Tibial artery (tissue), 4 donors: Measurements from ENCODE around the gene GPNMB.

ENCODE experiments used
- DNase-seq, 2 donors: peaks; one replicate each; pipeline ENCODE4 v3.0.0-alpha.2; 2019
- H3K27ac ChIP-seq, 2 donors: fragments of 200-600 bp; sonication (generic) in 1 of 2; 1 replicate in 1 of 2; 2 replicates in 1 of 2; pipeline ENCODE4 v1.5.1; 2018 to 2019; ENCODE audit warnings: mild to moderate bottlenecking in 1 of 2
- H3K27me3 ChIP-seq, 2 donors: fragments of 200-600 bp; sonication (generic) in 1 of 2; one replicate each; pipeline versions ENCODE4 v1.5.1 to v1.6.0; 2016 to 2019
- H3K36me3 ChIP-seq, 3 donors: fragments of 200-600 bp; sonication (generic) in 2 of 3; one replicate each; pipeline ENCODE4 v1.5.1; 2016 to 2019; ENCODE audit warnings: mild to moderate bottlenecking in 2 of 3
- H3K4me1 ChIP-seq, 4 donors: fragments of 200-600 bp; sonication (generic) in 2 of 4; 1 replicate in 3 of 4; 2 replicates in 1 of 4; pipeline ENCODE4 v1.5.1; 2016 to 2019
- H3K4me3 ChIP-seq, 2 donors: fragments of 200-600 bp; sonication (generic) in 1 of 2; 1 replicate in 1 of 2; 2 replicates in 1 of 2; pipeline ENCODE4 v1.5.1; 2018 to 2019; ENCODE audit warnings: mild to moderate bottlenecking in 2 of 2
- H3K9me3 ChIP-seq, 3 donors: fragments of 200-600 bp; sonication (generic) in 1 of 3; one replicate each; pipeline ENCODE4 v1.5.1; 2016 to 2019
- intact Hi-C: fragments of 100-400 bp; cut with DNase I; formaldehyde crosslinking; loops from one replicate; pipeline ENCODE4 v1.15.0; 2023; ENCODE audit warnings: low total_unique reads
- TF ChIP-seq, protein P1 (sequence below), 2 experiments: fragments of 200-600 bp in 1 of 2; fragments of 450-650 bp in 1 of 2; IDR thresholded peaks; one replicate each; pipeline ENCODE4 v1.5.1; 2017 to 2019; ENCODE audit warnings: antibody characterized with exemption in 2 of 2, mild to moderate bottlenecking in 1 of 2, moderate library complexity in 1 of 2

The GPNMB gene

DNA sequence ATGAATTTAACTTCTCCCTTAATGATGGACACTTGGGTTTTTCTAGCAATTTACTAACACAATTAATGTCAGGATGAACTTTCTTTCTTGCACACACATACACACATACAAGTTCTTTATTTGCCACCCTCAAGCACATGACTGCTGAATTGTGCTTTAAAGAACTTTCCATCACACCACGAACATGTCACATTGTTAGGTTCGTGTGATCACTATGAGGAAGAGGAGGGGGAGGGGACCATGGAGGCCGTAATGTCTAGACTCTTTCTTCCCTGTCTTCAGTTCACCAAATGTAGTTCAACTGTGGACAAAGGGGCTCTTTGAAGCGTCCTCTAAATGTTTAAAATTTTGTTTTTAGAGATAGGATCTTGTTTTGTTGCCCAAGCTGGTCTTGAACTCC lies 33.7 kb upstream of the GPNMB start:
- Histone ChIP-seq H3K36me3 (no peaks in the 10 kb centered on the region), H3K4me1 (no peaks in the 10 kb centered on the region), H3K9me3 (no peaks in the 10 kb centered on the region), H3K27me3 (no peaks in the 10 kb centered on the region), H3K4me3 (no peak overlapping the region), H3K27ac (no peak overlapping the region)
- DNase-seq, result no peak
- TF ChIP-seq, protein P1, sequence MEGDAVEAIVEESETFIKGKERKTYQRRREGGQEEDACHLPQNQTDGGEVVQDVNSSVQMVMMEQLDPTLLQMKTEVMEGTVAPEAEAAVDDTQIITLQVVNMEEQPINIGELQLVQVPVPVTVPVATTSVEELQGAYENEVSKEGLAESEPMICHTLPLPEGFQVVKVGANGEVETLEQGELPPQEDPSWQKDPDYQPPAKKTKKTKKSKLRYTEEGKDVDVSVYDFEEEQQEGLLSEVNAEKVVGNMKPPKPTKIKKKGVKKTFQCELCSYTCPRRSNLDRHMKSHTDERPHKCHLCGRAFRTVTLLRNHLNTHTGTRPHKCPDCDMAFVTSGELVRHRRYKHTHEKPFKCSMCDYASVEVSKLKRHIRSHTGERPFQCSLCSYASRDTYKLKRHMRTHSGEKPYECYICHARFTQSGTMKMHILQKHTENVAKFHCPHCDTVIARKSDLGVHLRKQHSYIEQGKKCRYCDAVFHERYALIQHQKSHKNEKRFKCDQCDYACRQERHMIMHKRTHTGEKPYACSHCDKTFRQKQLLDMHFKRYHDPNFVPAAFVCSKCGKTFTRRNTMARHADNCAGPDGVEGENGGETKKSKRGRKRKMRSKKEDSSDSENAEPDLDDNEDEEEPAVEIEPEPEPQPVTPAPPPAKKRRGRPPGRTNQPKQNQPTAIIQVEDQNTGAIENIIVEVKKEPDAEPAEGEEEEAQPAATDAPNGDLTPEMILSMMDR (IDR thresholded peaks at IDR 0.05), result no peak
- intact Hi-C loops, result no loop called here

DNA sequence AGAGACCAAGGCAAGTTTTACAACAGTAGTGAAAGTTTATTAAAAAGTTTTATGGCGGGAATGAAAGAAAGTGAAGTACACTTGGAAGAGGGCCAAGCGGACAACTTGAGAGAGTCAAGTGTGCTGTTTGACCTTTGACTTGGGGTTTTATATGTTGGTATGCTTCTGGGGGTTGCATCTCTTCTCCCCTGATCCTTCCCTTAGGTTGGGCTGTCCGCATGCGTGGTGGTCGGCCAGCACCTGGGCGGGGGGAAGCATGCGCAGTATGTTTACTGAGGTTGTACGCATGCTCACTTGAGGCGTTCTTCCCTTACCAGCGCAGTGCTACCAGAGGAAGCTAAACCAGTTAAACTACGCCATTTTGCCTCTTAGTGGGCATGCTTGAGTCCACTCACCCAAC lies 32.8 kb upstream of the GPNMB start:
- H3K27ac ChIP-seq, result no peak overlapping the region
- DNase-seq, result no peak
- intact Hi-C loops, result no loop called here

DNA sequence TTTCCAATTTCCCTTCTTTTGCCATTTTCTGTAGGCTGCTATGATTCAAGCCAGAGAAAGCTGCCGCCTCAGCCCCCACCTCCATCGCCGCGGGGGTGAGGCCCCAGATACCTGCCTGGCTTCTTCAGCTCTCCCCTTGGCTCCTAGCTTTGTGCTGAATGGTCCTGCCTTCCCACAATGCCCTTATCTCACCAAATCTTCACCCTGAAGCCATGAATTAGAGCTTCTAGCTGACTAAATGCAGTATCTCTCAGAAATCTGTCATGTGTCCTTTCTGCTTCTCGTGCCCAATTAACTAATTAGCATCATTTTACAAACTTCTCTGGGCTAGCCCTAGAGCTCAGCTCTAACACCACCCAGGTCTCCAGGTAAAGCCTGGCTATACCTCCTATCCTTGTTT lies 32.2 kb upstream of the GPNMB start:
- Histone ChIP-seq H3K9me3 (no peaks in the 10 kb centered on the region), H3K36me3 (no peaks in the 10 kb centered on the region), H3K27ac (no peak overlapping the region), H3K27me3 (no peaks in the 10 kb centered on the region), H3K4me1 (no peaks in the 10 kb centered on the region), H3K4me3 (no peak overlapping the region)
- intact Hi-C loops, result no loop called here
- no peak for DNase-seq
- TF ChIP-seq, protein P1 (IDR thresholded peaks at IDR 0.05), result no peak

More for the DNA sequence above, 32.8 kb upstream of the GPNMB start:
- Histone ChIP-seq H3K4me1 (no peaks in the 10 kb centered on the region), H3K4me3 (no peak overlapping the region), H3K9me3 (no peaks in the 10 kb centered on the region), H3K36me3 (no peaks in the 10 kb centered on the region), H3K27me3 (no peaks in the 10 kb centered on the region)
- TF ChIP-seq, protein P1 (IDR thresholded peaks at IDR 0.05), result no peak

DNA sequence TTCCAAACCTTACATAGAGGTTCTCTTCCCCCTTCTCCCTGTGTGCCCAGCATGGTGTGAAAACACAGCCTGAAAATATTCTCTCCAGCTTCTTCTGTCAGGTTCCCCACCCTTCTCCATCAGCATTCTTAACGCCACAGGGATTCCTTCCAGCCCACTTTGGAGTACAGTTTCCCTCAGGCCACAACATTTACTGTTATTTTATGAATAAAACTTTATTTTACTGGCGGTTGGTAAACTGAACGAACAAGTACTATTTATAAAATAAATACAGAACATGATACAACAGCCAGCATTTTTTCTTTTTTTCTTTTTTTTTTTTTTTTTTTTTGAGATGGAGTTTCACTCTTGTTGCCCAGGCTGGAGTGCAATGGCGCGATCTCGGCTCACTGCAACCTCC lies 31.6 kb upstream of the GPNMB start:
- Histone ChIP-seq H3K27me3 (no peaks in the 10 kb centered on the region), H3K9me3 (no peaks in the 10 kb centered on the region), H3K4me3 (no peak overlapping the region), H3K36me3 (no peaks in the 10 kb centered on the region), H3K4me1 (no peaks in the 10 kb centered on the region), H3K27ac (no peak overlapping the region)
- intact Hi-C loops, result no loop called here
- TF ChIP-seq, protein P1 (IDR thresholded peaks at IDR 0.05), result no peak
- DNase-seq, result no peak

DNA sequence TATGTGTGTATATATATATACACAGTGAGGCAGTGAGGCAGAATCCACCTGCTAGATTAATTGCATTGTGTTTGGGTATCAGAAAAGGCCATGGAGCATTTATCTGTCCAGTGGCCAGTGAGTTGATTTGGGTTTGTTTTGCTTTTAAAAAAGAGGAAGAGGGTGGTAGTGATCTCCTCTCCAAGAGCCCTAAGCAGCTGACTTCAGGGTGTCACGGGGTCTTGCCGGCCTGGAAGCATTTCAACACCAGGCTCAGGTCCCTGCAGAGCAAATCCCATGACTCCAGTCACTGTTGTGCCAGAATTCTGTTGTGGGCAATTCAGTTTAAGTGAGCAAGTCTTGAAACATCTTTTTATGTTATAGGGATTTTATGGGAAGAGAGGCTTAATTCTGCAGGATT lies 30.6 kb upstream of the GPNMB start:
- H3K36me3 ChIP-seq, result no peaks in the 10 kb centered on the region
- intact Hi-C loops, result no loop called here
- peak; percentile 69 to 76 for DNase-seq
- H3K9me3 ChIP-seq, result no peaks in the 10 kb centered on the region
- TF ChIP-seq, protein P1 (IDR thresholded peaks at IDR 0.05), result no peak
- H3K27me3 ChIP-seq, result no peaks in the 10 kb centered on the region
- no peaks in the 10 kb centered on the region for H3K4me1 ChIP-seq
- no peak overlapping the region for H3K27ac ChIP-seq
- H3K4me3 ChIP-seq, result no peak overlapping the region

DNA sequence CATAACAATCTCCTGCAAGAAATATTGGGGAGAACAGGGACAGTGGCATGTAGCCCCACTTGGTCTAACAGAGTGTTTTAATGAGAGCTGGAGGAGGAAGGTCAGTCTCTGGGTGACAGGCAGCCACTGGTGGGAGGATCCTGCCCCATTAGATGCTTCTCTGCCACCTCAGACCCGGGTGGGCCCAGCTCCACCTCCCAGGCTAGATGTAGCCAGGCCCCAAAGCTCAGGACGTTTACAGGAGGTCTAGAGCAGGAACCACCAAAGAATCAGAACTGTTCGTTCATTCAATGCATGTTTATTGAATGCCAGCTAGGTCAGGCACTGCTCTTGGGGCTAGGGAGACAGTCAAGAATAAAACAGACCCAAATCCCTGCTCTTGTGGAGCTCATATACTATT lies 28.4 kb upstream of the GPNMB start:
- Histone ChIP-seq H3K36me3 (no peaks in the 10 kb centered on the region), H3K9me3 (no peaks in the 10 kb centered on the region), H3K4me1 (no peaks in the 10 kb centered on the region), H3K27ac (no peak overlapping the region), H3K4me3 (no peak overlapping the region), H3K27me3 (no peaks in the 10 kb centered on the region)
- intact Hi-C loops, result no loop called here
- TF ChIP-seq, protein P1 (IDR thresholded peaks at IDR 0.05), result no peak
- no peak for DNase-seq
